Stimulated activated CD8-positive, alpha-beta memory T cell treated with anti-CD3 and anti-CD28 coated beads, Interleukin-4, amount 100 ng/mL, for 1 hour (primary cell): ENCODE measurements around the gene ECEL1.
"Not testable (repeated sequence)": the region's sequence is repeated elsewhere in the genome, so short reads cannot be mapped to it uniquely, and the experiment has no call there.

Experiments used
- DNase-seq, 2 donors: peaks; one replicate each; pipeline ENCODE4 v3.0.0-alpha.2; 2020; ENCODE audit warnings: low read depth in 2 of 2, low spot score in 1 of 2

ECEL1 gene

DNA sequence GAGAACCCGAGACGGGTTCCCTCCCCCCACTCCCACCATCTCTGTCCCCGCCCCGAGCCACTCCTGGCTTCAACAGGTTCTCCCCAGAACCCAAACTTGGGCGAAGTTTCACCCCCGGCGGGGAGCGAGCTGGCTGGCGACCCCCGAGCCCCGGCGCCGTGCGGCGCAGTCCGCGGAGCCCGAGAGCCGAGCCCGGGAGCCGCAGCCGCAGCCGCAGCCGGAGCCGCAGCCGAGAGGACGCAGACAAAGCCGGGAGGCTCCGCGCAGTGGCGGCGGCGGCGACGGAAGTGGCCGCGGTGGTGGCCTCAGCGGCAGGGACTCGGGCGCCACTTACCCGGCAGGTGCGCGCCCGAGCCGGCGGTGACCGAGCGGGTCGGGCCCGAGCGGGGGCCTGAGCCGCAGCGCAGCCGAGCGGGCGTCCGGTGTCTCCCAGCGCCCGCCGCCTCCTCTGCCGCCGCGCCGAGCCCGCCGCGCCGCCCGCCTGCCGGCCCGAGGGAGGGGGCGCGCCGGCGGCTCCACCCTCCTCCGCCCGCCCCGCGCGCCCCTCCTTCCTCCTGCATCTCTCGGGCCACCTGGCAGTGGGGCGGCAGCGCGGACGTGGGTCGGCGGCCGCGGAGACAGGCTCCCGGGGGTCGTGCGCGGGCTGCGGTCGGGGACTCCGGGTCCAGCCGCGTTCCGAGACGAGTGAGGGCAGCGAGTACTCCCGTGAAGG, at the start of gene ECEL1:
TSS of gene ECEL1 (minus strand) at position 450 of the 712 bp plus-strand sequence. CDS start 1,181 bp downstream, outside the sequence.
- no peak for DNase-seq

DNA sequence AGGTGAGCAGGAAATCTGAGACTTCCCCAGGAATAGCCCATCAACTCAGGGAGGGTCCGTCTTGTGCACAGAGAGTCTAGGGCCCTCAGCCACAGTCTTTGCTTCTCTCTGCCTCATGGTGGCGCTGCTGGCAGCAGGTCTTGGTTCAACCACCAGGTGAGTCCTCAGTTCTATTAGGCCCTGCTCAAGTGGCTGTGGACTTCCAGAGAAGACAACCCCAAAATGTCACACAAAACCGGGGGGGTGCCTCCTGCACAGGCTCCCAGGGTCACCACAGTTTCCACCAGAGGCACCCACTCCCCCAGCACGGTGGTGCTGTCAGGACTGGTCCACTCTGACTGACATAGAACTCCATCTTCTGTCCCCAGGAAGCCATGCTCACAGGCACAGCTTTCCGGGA, 49.4 kb upstream of the ECEL1 start:
- DNase-seq, result no peak

DNA sequence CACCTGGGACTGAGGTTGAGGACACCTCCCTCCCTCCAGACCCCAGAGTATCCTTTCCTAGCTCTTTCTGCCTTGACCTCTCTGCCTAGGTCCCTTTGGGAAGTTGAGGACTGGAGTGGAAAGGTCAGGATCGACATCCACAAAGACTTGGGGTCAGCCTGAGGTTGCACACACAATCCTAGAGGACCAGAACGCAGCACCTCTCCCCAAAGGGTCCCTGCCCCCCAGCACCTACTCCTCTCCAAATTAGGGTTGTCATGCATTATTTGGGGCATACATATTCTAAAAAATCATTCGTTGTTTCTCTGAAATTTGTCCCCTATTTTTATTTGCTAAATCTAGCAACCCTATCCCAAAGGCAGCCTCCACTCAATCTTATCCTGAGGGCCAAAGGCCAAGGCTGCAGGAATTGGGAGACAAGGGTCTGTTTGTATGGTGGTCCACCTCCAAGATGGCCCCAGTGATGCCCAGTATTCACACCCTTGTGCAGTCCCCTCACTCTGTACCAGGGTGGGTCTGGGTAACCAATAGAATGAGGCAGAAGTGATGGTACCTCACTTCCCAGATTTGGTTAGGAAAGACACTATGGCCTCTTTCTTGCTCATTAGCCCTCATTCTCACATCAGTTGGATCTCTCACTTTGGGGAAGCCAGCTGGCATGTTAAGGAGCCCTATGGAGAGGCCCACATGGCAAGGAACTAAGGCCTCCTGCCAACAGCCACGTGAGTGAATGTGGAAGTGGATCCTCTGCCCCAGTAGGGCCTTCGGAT, 48.3 kb upstream of the ECEL1 start:
- no peak for DNase-seq

- no peak for DNase-seq
Observed at GRCh38 chr2:232534940-232535651, 47.5 kb upstream of the ECEL1 start.

DNA sequence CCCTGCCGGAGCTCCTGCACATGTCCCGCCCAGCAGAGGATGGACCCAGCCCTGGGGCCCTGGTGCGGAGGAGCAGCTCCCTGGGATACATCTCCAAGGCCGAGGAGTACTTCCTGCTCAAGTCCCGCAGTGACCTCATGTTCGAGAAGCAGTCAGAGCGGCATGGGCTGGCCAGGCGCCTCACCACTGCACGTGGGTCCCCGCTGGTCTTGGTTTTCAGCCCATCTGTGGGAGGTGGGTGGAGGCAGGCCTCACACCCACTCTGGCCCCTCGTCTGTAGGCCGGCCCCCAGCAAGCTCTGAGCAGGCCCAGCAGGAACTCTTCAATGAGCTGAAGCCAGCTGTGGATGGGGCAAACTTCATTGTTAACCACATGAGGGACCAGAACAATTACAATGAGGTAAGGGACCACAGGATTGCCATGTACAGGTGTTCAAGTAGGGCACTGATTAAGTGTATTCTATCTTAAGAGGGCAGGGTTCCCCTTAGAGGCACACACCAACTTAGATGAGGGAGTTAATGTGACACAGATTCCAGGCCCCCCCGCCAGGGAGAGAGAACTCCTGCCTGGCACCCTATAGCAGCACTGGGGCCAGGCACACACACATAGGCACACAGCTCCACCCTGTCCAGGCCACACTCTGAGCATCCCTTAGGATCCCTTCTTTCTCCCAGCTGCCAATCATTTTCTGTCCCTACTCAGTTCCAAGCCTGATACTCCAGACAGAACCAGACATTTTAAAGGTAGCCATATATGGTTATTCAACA, 46.5 kb upstream of the ECEL1 start:
- DNase-seq, result no peak

DNA sequence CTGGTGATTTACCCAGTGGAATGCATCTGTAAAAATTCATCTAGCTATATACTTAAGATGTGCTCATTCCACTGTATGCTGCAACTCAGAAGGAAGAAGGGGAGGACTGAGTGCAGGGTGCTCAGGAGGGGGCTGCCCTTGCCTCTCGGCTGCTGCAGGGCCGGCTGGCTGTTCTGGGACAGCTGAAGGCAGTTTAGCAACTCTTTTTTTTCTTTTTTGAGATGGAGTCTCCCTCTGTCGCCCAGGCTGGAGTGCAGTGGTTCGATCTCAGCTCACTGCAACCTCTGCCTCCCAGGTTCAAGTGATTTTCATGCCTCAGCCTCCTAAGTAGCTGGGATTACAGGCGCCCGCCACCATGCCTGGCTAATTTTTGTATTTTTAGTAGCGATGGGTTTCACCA, 45.2 kb upstream of the ECEL1 start:
- DNase-seq, result not testable (repeated sequence)

DNA sequence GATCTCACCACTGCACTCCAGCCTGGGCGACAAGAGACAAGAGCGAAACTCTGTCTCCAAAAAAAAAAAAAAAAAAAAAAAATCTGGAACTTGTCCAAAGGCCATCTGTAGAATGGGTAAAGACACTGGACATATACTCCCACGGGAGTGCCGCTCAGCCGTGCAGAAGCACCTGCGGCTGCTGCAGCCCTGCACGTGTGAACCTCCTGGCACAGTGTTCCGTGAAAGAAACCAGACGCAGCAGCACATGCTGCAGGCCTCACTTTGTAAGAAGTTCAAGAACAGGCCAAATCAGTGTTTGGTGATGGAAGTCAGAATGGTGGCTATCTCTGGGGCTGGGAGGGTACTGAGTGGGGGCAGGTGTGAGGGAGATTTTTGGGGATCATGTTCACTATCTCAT, 44.8 kb upstream of the ECEL1 start:
- DNase-seq, result no peak

GRCh38 chr2:232530626-232531260, 43.1 kb upstream of the ECEL1 start:
- DNase-seq, result no peak

GRCh38 chr2:232529806-232530547, 42.3 kb upstream of the ECEL1 start:
- no peak for DNase-seq

- no peak for DNase-seq
Observed at GRCh38 chr2:232528746-232529460, 41.3 kb upstream of the ECEL1 start.

GRCh38 chr2:232527905-232528470, 40.4 kb upstream of the ECEL1 start:
- no peak for DNase-seq

GRCh38 chr2:232526372-232526941, 38.8 kb upstream of the ECEL1 start:
- DNase-seq, result no peak

DNA sequence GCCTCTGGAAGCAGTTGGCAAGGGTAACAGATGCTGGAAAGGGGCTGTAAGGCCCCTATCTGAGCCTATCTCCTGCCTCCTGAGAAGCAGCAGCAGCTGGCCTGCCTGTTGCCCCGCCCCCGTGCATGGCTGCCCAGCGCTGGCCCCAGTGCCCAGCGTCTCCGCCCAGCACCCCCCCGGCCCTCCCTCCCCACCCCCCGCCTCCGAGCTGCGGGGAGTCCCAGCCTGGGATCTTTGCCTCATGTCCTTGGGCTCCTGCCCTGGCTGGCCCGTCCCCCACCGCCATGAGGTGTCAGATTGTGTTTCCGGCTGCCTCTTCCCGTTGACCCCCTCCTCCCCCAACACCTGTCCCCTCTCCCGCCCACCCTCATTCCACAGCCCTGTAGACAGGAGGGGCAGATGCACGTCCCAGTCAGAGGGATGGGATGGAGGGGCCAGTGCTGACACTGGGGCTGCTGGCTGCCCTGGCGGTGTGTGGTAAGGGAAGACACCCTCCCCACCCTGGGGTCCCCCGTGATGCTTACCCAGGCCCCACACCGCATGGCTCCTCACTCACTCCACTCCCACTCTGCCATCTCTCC, 38.2 kb upstream of the ECEL1 start, which contains the start of gene CHRND:
TSS of gene CHRND (plus strand) at position 370 of the 581 bp plus-strand sequence. CDS start at position 426, 56 bp downstream.
- DNase-seq, result no peak

DNA sequence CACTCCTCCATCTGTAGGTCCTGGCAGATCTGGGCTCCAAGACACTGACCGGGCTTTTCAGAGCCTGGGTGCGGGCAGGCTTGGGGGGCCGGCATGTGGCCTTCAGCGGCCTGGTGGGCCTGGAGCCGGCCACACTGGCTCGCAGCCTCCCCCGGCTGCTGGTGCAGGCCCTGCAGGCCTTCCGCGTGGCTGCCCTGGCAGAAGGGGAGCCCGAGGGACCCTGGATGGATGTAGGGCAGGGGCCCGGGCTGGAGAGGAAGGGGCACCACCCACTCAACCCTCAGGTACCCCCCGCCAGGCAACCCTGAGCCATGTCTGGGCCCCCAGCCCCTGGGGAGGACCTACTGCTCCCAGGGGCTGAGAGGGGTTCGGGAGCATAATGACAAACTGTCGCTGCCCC, 37.6 kb upstream of the ECEL1 start:
- DNase-seq, result no peak

DNA sequence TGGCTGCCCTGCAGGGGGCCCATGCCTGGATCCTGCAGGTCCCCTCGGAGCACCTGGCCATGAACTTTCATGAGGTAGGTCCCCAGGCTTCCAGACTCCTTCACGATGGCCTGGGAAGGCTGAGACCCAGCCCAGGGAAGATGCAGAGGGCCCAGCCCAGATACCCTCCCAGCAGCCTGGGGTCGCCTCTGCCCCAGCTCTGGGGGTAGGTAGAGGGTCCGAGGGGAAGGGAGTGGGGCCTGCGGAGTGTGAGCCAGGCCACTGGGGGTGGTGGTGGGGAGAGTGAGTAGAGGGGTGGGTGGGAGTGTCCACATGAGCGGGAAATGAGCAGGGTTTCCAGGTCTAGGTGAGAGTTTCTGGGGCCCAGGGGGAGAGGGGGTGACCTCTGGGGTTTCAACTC, 37.1 kb upstream of the ECEL1 start:
- no peak for DNase-seq

GRCh38 chr2:232523682-232524597, 36.3 kb upstream of the ECEL1 start:
- DNase-seq, result no peak

- DNase-seq, result no peak
Observed at GRCh38 chr2:232523402-232523681, 35.7 kb upstream of the ECEL1 start.
